GM21529 (cell line): ENCODE results near the gene DARS1.
"Not testable (repeated sequence)": the region's sequence is repeated elsewhere in the genome, so short reads cannot be mapped to it uniquely, and the experiment has no call there.

Experiments used
- ATAC-seq: cut with Tn5 transposase; IDR thresholded peaks from one replicate; pipeline ENCODE4 v1.9.1; 2021; ENCODE audit not compliant: unreplicated experiment

The DARS1 gene

GRCh38 chr2:135890835-135891234, 94.6 kb downstream of the DARS1 start:
- ATAC-seq: no peak

GRCh38 chr2:135890149-135890548, 95.3 kb downstream of the DARS1 start:
- ATAC-seq: no peak

GRCh38 chr2:135888587-135888986, 96.8 kb downstream of the DARS1 start:
- ATAC-seq: not testable (repeated sequence)

GRCh38 chr2:135885709-135886108, 99.7 kb downstream of the DARS1 start:
- ATAC-seq: no peak

- no peak for ATAC-seq
Measured at GRCh38 chr2:135882415-135882814, 103.0 kb downstream of the DARS1 start.

GRCh38 chr2:135876770-135877169, 108.7 kb downstream of the DARS1 start:
- ATAC-seq: not testable (repeated sequence)

- peak; percentile 87 for ATAC-seq
Measured at GRCh38 chr2:135876066-135876711, 109.2 kb downstream of the DARS1 start, which contains the start of gene MCM6. TSS of gene MCM6 (minus strand) at chr2:135876443. CDS start at chr2:135876365, 78 bp downstream.

GRCh38 chr2:135875491-135876065, 109.8 kb downstream of the DARS1 start:
- ATAC-seq: peak; percentile 70

GRCh38 chr2:135874777-135875365, 110.6 kb downstream of the DARS1 start:
- no peak for ATAC-seq

GRCh38 chr2:135870571-135870970, 114.9 kb downstream of the DARS1 start:
- ATAC-seq: peak; percentile 55

GRCh38 chr2:135863233-135863632, 122.2 kb downstream of the DARS1 start:
- no peak for ATAC-seq

- no peak for ATAC-seq
Measured at GRCh38 chr2:135862718-135863117, 122.7 kb downstream of the DARS1 start.
